ENCODE results near the gene C3orf18. TPM values are rescaled to one million over a fixed set of nuclear protein-coding genes. Genes with fewer than 3 reads are reported as not detected.
A peak's percentile ranks its signal among the peaks of the same experiment; 100 is the strongest.

C3orf18 gene
- total RNA-seq, 1 donor from 2014 or later, result 8.5 TPM

- Mint-ChIP-seq H3K9me3 (no peaks in the 10 kb centered on the region), H3K4me1 (peaks cover 3% of the 10 kb centered on the region), H3K27ac (no peak overlapping the region), H3K36me3 (no peaks in the 10 kb centered on the region), H3K4me3 (no peak overlapping the region), H3K27me3 (ENCODE audit: insufficient read depth, low read depth) (peaks cover 9% of the 10 kb centered on the region)
- DNase-seq (ENCODE audit: low spot score), result no peak
- H3K27ac ChIP-seq, result no peak overlapping the region
- no peak overlapping the region for H3K4me2 ChIP-seq
- no peak overlapping the region for H3K9ac ChIP-seq
- H3K4me1 ChIP-seq, result no peaks in the 10 kb centered on the region
- H3K36me3 ChIP-seq, result no peaks in the 10 kb centered on the region
- no peaks in the 10 kb centered on the region for H3K79me2 ChIP-seq (ENCODE audit: low read depth)
- no peaks in the 10 kb centered on the region for H4K20me1 ChIP-seq (ENCODE audit: low read depth)
- no peak overlapping the region for H2AFZ ChIP-seq (replicated peaks)
- TF ChIP-seq CTCF (IDR thresholded peaks at IDR 0.05), result no peak
- no peak for TF ChIP-seq EZH2 (IDR thresholded peaks at IDR 0.05)
- TF ChIP-seq EZH2phosphoT487 (IDR thresholded peaks at IDR 0.05), result no peak
- H3F3A ChIP-seq (ENCODE audit: low read depth), result no peaks in the 10 kb centered on the region
- H3K27me3 ChIP-seq, result no peaks in the 10 kb centered on the region
- H3K9me3 ChIP-seq (ENCODE audit: low read depth), result no peaks in the 10 kb centered on the region
- H3K4me3 ChIP-seq, result no peak overlapping the region
Measured at GRCh38 chr3:50602595-50603191, 35.1 kb upstream of the C3orf18 start.

- H3K36me3 Mint-ChIP-seq, result no peaks in the 10 kb centered on the region
- DNase-seq (ENCODE audit: low spot score), result no peak
- H3K79me2 ChIP-seq (ENCODE audit: low read depth), result no peaks in the 10 kb centered on the region
- no peaks in the 10 kb centered on the region for H3K36me3 ChIP-seq
- H3K4me1 ChIP-seq, result no peaks in the 10 kb centered on the region
- H3K4me2 ChIP-seq, result no peak overlapping the region
- no peaks in the 10 kb centered on the region for H3K9me3 ChIP-seq (ENCODE audit: low read depth)
- H2AFZ ChIP-seq (replicated peaks), result no peak overlapping the region
- H3K27me3 Mint-ChIP-seq (ENCODE audit: insufficient read depth, low read depth), result peaks cover 9% of the 10 kb centered on the region
- H3F3A ChIP-seq (ENCODE audit: low read depth), result no peaks in the 10 kb centered on the region
- TF ChIP-seq EZH2phosphoT487 (IDR thresholded peaks at IDR 0.05) (no peak), CTCF (IDR thresholded peaks at IDR 0.05) (no peak), EZH2 (IDR thresholded peaks at IDR 0.05) (no peak)
- H3K4me1 Mint-ChIP-seq, result peaks cover 3% of the 10 kb centered on the region
- H4K20me1 ChIP-seq (ENCODE audit: low read depth), result no peaks in the 10 kb centered on the region
- no peak overlapping the region for H3K9ac ChIP-seq
- H3K4me3 ChIP-seq, result no peak overlapping the region
- H3K27ac Mint-ChIP-seq, result no peak overlapping the region
- H3K9me3 Mint-ChIP-seq, result no peaks in the 10 kb centered on the region
- H3K4me3 Mint-ChIP-seq, result no peak overlapping the region
- H3K27ac ChIP-seq, result no peak overlapping the region
- H3K27me3 ChIP-seq, result no peaks in the 10 kb centered on the region
Measured at GRCh38 chr3:50600841-50601591, 33.5 kb upstream of the C3orf18 start.

GRCh38 chr3:50600141-50600753, 32.7 kb upstream of the C3orf18 start:
- Histone ChIP-seq H3K27me3 (no peaks in the 10 kb centered on the region), H3K27ac (no peak overlapping the region), H3K79me2 (ENCODE audit: low read depth) (no peaks in the 10 kb centered on the region), H3K4me2 (no peak overlapping the region), H3F3A (ENCODE audit: low read depth) (no peaks in the 10 kb centered on the region), H3K4me3 (no peak overlapping the region), H3K9ac (no peak overlapping the region), H3K9me3 (ENCODE audit: low read depth) (no peaks in the 10 kb centered on the region), H2AFZ (replicated peaks) (no peak overlapping the region), H4K20me1 (ENCODE audit: low read depth) (no peaks in the 10 kb centered on the region), H3K4me1 (no peaks in the 10 kb centered on the region), H3K36me3 (no peaks in the 10 kb centered on the region)
- no peak for DNase-seq (ENCODE audit: low spot score)
- H3K9me3 Mint-ChIP-seq, result no peaks in the 10 kb centered on the region
- peaks cover 3% of the 10 kb centered on the region for H3K4me1 Mint-ChIP-seq
- peak overlapping the region; percentile 34 for H3K27ac Mint-ChIP-seq
- TF ChIP-seq EZH2 (IDR thresholded peaks at IDR 0.05) (no peak), CTCF (IDR thresholded peaks at IDR 0.05) (no peak), EZH2phosphoT487 (IDR thresholded peaks at IDR 0.05) (no peak)
- peaks cover 9% of the 10 kb centered on the region for H3K27me3 Mint-ChIP-seq (ENCODE audit: insufficient read depth, low read depth)
- H3K4me3 Mint-ChIP-seq, result no peak overlapping the region
- no peaks in the 10 kb centered on the region for H3K36me3 Mint-ChIP-seq

Measured in neural progenitor cell (in vitro differentiated cells).